GM19438 (cell line): ENCODE measurements around the gene CEP170B.
"Not testable (repeated sequence)": the region's sequence is repeated elsewhere in the genome, so short reads cannot be mapped to it uniquely, and the experiment has no call there.

Experiments used
- ATAC-seq: cut with Tn5 transposase; IDR thresholded peaks from one replicate; pipeline ENCODE4 v1.9.1; 2021; ENCODE audit warnings: low read depth; ENCODE audit not compliant: unreplicated experiment

Gene CEP170B

GRCh38 chr14:104877066-104877805, 12.2 kb downstream of the CEP170B start:
- no peak for ATAC-seq

- ATAC-seq, result no peak
Observed at GRCh38 chr14:104877806-104878550, 12.9 kb downstream of the CEP170B start.

DNA sequence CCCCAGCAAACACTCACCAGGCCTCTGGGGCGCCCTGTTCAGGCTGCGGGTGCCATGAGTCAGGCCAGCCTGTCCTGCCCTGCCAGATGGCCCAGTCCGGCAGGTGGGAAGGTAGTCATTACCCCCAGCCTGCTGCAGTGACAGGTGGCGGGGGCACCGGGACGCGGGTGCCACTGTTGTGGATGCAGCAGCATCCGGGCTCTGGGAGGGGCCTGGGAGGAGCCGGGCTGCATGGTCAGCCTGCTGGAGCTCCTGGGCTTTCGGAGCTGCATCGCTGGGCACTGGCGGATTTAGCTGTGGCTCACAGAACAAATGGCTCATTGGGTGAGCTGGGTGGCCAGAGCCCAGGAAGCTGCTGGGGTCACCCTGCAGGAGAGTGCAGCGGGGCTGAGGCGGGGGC, 13.5 kb downstream of the CEP170B start:
- no peak for ATAC-seq

DNA sequence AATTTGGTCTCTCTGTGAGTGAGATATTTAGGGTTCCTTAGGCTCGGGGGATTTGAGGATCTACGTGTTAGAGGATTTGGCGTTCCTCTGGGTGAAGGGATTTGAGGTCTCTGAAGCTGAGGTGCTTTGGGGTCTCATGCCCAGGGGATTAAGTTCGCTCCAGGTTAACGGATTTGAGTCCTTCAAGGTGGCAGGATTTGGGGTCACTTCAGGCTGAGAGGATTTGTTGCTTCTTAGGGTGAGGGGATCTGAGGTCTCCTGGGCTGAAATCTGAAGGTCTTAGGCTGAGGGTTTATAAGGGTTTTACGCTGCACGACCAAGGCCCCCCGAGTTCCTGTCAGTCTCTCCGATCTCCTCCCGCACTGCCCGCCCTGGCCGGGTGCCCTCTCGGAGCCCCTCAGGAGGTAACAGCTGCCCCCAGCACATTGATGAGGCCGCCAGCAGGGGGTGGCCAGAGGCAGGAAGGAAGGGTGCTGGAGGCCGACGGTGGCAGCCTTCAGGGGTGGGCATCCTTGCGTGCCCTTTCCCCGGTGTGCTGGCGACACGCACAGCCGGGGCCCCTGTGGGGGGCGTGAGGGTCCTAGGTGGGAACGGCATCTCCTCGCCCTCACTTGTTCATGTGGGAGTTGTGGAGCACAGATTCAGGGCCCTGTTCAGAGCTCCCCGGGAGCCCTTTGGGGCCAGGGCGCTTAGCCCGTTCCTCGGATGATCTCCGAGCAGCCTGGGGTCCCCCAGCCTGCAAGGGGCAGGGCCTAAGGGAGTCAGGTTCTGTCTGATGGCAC, 14.3 kb downstream of the CEP170B start:
- no peak for ATAC-seq

DNA sequence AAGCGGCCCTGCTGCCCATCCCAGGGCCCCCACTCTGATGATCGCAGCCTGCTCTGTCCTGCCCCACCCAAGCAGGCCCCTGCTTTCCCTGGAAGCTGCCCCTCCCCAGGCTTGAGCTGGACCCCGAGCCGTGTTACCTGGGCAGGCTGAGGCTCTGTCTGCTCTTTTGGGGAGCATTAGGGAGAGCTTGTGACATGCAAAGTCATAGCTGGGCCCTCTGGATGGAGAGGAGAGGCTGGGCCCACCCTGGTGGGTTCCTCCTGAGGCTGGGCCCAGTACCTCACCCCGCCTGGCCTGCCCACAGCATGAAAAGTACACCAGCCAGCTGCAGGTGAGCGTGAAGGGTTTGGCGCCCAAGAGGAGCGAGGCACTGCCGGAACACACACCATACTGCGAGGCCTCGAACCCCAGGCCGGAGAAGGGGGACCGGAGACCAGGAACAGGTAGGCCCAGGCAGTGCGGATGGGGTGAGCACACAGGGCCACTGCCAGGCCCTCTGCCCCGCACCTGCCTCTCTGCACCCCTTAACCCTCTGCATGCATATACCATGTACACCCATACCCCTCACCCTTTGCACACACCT, 15.0 kb downstream of the CEP170B start:
- no peak for ATAC-seq

- no peak for ATAC-seq
Observed at GRCh38 chr14:104880584-104881210, 15.6 kb downstream of the CEP170B start.

DNA sequence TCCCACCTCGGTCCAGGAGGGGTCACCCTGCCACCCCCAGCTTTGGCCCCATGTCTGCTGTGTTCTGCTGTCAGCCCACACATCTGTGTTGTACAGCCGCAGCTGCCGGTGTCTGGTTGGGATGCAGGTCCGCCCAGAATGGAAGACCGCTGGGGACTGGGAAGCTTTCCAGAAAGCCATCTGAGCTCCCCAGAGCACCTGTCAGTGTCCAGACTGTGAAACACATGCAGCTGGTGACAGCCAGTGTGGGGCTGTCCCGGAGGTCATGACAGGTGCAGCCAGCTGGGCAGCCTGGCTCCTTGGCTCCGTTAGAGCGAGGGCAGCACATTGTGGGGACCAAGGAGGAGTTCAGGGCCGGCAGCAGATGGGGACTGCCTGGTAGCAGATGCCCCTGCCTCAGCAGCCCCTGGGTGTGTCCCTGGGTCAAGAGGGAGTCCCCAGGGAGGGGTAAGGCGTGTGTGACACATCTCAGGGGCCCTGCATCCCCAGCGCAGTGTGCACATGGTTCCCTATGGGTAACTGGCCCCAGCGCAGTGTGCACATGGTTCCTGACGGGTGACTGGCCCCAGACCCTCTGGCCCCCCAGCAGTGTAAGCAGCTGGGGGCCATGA, 16.4 kb downstream of the CEP170B start:
- ATAC-seq, result no peak

DNA sequence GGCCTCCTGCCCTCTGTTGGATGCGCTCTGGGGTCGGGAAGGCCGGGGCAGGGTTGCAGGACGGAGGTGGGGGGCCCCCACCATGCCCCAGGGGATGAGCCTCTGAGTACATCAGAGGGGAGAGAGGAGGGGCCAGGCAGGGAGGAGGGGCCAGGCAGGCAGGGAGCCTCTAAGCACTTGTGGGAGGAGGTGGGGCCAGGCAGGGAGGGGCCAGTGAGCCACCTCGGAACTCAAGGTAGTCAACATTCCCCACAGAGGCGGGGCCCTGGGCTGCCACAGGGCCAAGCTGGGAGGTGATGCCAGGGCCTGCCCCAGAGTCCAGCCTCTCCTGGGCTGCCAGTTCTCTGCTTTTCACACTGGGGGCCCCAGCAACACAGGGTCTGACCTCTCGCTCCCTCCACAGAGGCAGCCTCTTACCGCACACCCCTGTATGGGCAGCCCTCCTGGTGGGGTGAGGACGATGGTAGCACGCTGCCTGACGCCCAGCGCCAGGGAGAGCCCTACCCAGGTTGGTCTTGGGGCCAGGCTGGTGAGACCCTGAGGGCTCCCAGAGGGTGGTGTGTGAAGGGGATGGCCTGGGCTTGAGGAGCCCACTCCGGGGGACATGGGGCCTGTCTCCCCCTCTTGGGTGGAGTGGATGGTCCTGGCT, 17.4 kb downstream of the CEP170B start:
- no peak for ATAC-seq

DNA sequence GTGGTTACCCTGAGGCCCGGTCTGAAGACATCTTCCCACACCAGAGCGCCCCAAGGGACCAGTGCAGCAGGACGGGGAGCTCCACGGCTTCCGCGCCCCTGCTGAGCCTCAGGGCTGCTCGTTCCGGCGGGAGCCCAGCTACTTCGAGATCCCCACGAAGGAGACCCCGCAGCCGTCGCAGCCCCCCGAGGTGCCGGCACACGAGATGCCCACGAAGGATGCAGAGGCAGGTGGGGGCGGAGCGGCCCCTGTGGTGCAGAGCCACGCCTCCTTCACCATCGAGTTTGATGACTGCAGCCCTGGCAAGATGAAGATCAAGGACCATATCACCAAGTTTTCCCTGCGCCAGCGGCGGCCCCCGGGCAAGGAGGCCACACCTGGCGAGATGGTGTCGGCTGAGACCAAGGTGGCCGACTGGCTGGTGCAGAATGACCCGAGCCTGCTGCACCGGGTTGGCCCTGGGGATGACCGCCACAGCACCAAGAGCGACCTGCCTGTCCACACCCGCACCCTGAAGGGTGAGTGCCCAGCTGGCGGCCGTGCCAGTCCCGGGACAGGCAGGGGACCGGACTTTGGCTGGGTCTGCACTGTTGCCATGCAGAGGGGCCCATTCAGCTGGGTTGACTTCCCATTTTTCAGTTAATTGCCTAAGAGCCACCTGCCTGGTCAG, 18.1 kb downstream of the CEP170B start:
- no peak for ATAC-seq

DNA sequence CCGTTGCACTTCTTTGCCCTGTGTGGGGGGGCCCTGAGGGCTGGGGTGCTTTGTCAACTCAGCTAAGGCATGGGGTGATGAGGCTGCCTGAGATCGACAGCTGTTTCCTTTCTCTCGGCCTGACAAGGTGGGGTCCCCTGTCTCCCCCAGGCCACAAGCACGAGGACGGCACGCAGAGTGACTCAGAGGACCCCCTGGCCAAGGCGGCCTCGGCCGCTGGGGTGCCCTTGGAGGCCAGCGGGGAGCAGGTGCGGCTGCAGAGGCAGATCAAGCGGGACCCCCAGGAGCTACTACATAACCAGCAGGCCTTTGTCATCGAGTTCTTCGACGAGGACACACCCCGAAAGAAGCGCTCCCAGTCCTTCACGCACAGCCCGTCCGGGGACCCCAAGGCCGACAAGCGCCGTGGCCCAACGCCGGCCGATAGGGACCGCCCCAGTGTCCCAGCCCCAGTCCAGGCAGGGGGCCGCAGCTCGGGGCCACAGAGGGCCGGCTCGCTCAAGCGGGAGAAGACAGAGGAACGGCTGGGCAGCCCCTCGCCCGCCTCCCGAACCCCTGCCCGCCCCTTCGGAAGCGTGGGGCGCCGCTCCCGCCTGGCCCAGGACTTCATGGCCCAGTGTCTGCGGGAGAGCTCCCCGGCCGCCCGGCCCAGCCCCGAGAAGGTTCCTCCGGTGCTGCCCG, 18.8 kb downstream of the CEP170B start:
- no peak for ATAC-seq

DNA sequence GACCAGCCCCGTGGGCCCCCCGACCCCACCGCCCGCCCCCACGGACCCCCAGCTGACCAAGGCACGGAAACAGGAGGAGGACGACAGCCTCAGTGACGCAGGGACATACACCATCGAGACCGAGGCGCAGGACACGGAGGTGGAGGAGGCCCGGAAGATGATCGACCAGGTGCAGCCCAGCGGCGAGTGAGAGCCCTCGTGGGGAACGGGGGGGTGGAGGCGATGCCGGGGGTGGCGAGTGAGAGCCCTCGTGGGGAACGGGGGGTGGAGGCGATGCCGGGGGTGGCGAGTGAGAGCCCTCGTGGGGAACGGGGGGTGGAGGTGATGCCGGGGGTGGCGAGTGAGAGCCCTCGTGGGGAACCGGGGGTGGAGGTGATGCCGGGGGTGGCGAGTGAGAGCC, 19.3 kb downstream of the CEP170B start:
- ATAC-seq, result not testable (repeated sequence)

GRCh38 chr14:104885031-104885972, 20.2 kb downstream of the CEP170B start:
- ATAC-seq, result no peak

DNA sequence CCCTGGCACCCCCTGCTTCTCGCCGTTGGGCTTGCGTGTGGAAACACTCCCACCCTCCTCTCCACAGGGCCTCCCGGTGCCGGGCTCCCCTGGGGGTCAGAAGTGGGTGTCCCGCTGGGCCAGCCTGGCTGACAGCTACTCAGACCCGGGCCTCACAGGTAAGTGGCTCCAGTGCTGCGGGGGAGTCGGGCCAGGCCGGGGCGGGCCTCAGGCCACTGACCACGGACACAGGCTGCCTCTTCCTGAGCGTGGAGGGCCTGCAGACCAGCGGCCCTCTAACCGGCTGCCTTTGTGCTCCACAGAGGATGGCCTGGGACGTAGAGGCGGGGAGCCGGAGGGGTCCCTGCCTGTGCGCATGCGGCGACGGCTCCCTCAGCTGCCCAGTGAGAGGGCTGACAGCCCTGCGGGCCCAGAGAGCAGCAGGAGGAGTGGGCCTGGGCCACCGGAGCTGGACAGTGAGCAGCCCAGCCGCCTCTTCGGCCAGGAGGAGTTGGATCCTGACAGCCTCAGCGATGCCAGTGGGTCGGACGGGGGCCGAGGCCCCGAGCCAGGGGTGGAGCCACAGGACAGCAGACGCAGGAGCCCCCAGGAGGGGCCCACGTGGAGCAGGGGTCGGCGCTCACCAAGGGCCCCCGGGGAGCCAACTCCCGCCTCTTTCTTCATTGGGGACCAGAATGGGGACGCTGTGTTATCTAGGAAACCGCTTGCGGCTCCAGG, 21.1 kb downstream of the CEP170B start:
- no peak for ATAC-seq

GRCh38 chr14:104886690-104887622, 21.9 kb downstream of the CEP170B start:
- ATAC-seq, result no peak

DNA sequence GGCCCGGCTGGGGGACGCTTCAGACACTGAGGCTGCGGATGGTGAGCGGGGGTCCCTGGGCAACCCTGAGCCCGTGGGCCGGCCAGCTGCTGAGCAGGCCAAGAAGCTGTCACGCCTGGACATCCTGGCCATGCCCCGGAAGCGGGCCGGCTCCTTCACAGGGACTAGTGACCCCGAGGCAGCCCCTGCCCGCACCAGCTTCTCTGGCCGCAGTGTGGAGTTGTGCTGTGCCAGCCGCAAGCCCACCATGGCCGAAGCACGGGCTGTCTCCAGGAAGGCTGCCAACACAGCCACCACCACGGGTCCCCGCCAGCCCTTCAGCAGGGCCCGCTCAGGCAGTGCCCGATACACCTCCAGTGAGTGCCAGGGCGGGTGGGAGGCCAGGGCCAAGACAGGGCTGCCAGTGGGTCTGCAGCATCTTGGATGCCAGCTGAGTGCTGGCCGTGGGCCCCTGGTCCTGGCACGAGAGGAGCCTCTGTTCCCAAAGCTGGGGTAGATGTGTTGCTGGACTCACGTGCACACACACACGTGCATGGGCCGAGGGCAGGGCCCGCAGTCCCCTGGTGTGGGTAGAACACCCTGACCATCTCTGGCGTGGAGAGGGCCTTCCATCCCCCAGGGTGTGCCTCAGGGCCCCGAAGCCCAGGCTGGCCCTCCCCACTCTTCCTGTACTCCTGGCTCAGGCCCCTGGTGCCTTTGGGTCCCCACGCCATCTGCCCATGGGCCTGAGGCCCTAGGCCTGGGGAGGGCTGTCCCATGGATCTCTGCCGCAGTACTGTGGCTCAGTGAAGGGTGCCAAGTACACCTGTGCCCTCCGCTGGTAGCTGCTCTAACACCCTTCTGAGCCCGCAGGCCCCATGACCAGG, 22.8 kb downstream of the CEP170B start:
- ATAC-seq, result no peak
